Measurements from ENCODE around the gene ADAMTS17.

DNA sequence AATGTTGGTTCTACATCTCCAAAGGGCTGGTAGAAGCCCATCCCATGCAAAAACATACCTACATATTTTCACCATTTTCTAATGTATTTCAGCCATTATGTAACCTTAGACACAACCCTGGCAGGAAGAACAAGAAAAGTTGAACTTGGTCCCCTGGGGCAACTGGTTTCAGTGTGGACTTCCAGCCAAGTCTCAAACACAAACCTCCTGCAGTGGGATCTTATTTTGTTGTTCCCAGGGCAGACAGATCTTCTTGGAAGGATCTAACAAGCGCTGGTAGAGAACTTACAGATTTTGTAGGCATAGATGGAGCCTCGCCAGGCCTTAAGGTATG, 96.3 kb downstream of the ADAMTS17 start:
- TF ChIP-seq, protein P1, sequence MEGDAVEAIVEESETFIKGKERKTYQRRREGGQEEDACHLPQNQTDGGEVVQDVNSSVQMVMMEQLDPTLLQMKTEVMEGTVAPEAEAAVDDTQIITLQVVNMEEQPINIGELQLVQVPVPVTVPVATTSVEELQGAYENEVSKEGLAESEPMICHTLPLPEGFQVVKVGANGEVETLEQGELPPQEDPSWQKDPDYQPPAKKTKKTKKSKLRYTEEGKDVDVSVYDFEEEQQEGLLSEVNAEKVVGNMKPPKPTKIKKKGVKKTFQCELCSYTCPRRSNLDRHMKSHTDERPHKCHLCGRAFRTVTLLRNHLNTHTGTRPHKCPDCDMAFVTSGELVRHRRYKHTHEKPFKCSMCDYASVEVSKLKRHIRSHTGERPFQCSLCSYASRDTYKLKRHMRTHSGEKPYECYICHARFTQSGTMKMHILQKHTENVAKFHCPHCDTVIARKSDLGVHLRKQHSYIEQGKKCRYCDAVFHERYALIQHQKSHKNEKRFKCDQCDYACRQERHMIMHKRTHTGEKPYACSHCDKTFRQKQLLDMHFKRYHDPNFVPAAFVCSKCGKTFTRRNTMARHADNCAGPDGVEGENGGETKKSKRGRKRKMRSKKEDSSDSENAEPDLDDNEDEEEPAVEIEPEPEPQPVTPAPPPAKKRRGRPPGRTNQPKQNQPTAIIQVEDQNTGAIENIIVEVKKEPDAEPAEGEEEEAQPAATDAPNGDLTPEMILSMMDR (conservative IDR thresholded peaks at IDR 0.05), result no peak
- no peak for TF ChIP-seq ZFX (IDR thresholded peaks at IDR 0.05)
